WTC11 (cell line): ENCODE results near the gene WLS. TPM values are rescaled to one million over a fixed set of nuclear protein-coding genes. Genes with fewer than 3 reads are reported as not detected.

Experiments
- ATAC-seq: fragments of 200-7000 bp; cut with Tn5 transposase; 2 replicates; pipeline ENCODE4 v1.10.0; 2021; ENCODE audit warnings: mild to moderate bottlenecking, moderate library complexity
- CTCF ChIA-PET: fragments of 300-600 bp; sonication (Branson Sonifier 250); formaldehyde crosslinking; loops from one replicate; lab custom pipeline; 2021; ENCODE audit warnings: antibody characterized with exemption; lab: Charles Lee
- POLR2A ChIA-PET: fragments of 350-600 bp; sonication (Branson Sonifier 250); formaldehyde crosslinking; loops from one replicate; lab custom pipeline; 2021; ENCODE audit warnings: antibody characterized with exemption; lab: Charles Lee
- DNase-seq: peaks from one replicate; pipeline ENCODE4 v3.0.0; 2021; ENCODE audit warnings: low spot score
- H3K27ac Mint-ChIP-seq: 2 replicates; pipeline ENCODE4 v1.8.0; 2021; ENCODE audit warnings: mixed read lengths
- H3K27me3 Mint-ChIP-seq: 2 replicates; pipeline ENCODE4 v1.8.0; 2021; ENCODE audit warnings: low read depth, mild to moderate bottlenecking, moderate library complexity, mixed read lengths
- H3K36me3 Mint-ChIP-seq: 2 replicates; pipeline ENCODE4 v1.8.0; 2021; ENCODE audit warnings: mixed read lengths
- H3K4me1 Mint-ChIP-seq: 2 replicates; pipeline ENCODE4 v1.8.0; 2022; ENCODE audit warnings: mixed read lengths
- H3K4me3 Mint-ChIP-seq: 2 replicates; pipeline ENCODE4 v1.8.0; 2021; ENCODE audit warnings: mild to moderate bottlenecking, moderate library complexity, mixed read lengths
- H3K9me3 Mint-ChIP-seq: 2 replicates; pipeline ENCODE4 v1.8.0; 2021; ENCODE audit warnings: mixed read lengths
- FOXK1 ChIP-seq: sonication (generic); formaldehyde crosslinking; IDR thresholded peaks from 2 replicates; pipeline ENCODE4 v1.8.0; 2022; ENCODE audit warnings: mild to moderate bottlenecking, moderate library complexity, missing genetic modification reagents
- GRHL2 ChIP-seq: fragments of 250-450 bp; sonication (Bioruptor Pico); IDR thresholded peaks from 2 replicates; pipeline ENCODE4 v1.8.0; 2022; ENCODE audit warnings: mild to moderate bottlenecking, moderate library complexity; ENCODE audit not compliant: insufficient replicate concordance, severe bottlenecking
- MYBL2 ChIP-seq: sonication (generic); formaldehyde crosslinking; IDR thresholded peaks from 2 replicates; pipeline ENCODE4 v1.8.1; 2023; ENCODE audit warnings: mild to moderate bottlenecking, moderate library complexity, missing genetic modification reagents
- NFATC4 ChIP-seq: fragments of 250-450 bp; sonication (Bioruptor Pico); IDR thresholded peaks from 2 replicates; pipeline ENCODE4 v1.9.0; 2021; ENCODE audit warnings: mild to moderate bottlenecking
- NFE2L1 ChIP-seq: sonication (generic); formaldehyde crosslinking; IDR thresholded peaks from 2 replicates; pipeline ENCODE4 v1.8.1; 2023; ENCODE audit warnings: missing genetic modification reagents
- PRRX2 ChIP-seq: fragments of 250-450 bp; sonication (Bioruptor Pico); IDR thresholded peaks from 2 replicates; pipeline ENCODE4 v1.8.0; 2021; ENCODE audit warnings: mild to moderate bottlenecking
- RELA ChIP-seq: sonication (generic); formaldehyde crosslinking; IDR thresholded peaks from 2 replicates; pipeline ENCODE4 v1.8.1; 2022; ENCODE audit warnings: missing genetic modification reagents, mild to moderate bottlenecking, borderline replicate concordance
- RORB ChIP-seq: fragments of 250-450 bp; sonication (Bioruptor Pico); IDR thresholded peaks from 2 replicates; pipeline ENCODE4 v1.9.0; 2021; ENCODE audit warnings: mild to moderate bottlenecking
- SMAD4 ChIP-seq: sonication (generic); formaldehyde crosslinking; IDR thresholded peaks from 2 replicates; pipeline ENCODE4 v1.8.0; 2022; ENCODE audit warnings: mild to moderate bottlenecking, missing genetic modification reagents
- ZNF317 ChIP-seq: sonication (generic); formaldehyde crosslinking; IDR thresholded peaks from 2 replicates; pipeline ENCODE4 v1.8.1; 2023; ENCODE audit warnings: low read depth, mild to moderate bottlenecking, moderate library complexity, missing genetic modification reagents, borderline replicate concordance
- ZNF396 ChIP-seq: fragments of 250-450 bp; sonication (Bioruptor Pico); IDR thresholded peaks from 2 replicates; pipeline ENCODE4 v1.8.0; 2021; ENCODE audit warnings: mild to moderate bottlenecking, moderate library complexity, borderline replicate concordance
- total RNA-seq: library from RNA; stranded (reverse); gene quantifications from 3 replicates; pipeline ENCODE4 v1.2.3, GENCODE V29; 2021
- TF ChIP-seq, protein P1 (sequence below): sonication (generic); formaldehyde crosslinking; conservative IDR thresholded peaks from 2 replicates; pipeline ENCODE4 v1.8.1; 2023; ENCODE audit warnings: mild to moderate bottlenecking, low read depth, missing genetic modification reagents, moderate library complexity
- TF ChIP-seq, protein P2 (sequence below): sonication (generic); formaldehyde crosslinking; IDR thresholded peaks from 2 replicates; pipeline ENCODE4 v1.8.0; 2022; ENCODE audit warnings: missing genetic modification reagents
- TF ChIP-seq, protein P3 (sequence below): sonication (generic); formaldehyde crosslinking; IDR thresholded peaks from 2 replicates; pipeline ENCODE4 v1.8.0; 2022; ENCODE audit warnings: mild to moderate bottlenecking, missing genetic modification reagents
- TF ChIP-seq, protein P4 (sequence below): sonication (generic); formaldehyde crosslinking; IDR thresholded peaks from 2 replicates; pipeline ENCODE4 v1.8.1; 2023; ENCODE audit warnings: mild to moderate bottlenecking, missing genetic modification reagents, borderline replicate concordance

Gene WLS
- total RNA-seq, 1 experiment from 2014 or later: 4.5 TPM

DNA sequence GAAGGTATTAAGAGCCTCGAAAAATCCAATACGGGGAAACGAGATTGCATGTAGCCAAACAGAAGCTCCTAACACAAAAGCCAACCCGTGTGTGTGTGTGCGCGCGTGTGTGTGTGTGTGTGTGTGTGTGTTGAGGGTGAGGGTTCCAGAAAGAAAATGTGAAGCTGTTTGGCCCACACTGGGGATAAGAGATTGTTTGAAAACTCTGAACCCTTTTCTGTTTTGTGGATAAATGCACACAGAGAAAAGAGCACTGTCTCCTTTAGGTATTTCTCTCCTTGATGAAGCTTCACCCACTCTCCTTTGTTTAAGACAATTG lies 1.9 kb downstream of the WLS start (continued):
- TF ChIP-seq, protein P1, sequence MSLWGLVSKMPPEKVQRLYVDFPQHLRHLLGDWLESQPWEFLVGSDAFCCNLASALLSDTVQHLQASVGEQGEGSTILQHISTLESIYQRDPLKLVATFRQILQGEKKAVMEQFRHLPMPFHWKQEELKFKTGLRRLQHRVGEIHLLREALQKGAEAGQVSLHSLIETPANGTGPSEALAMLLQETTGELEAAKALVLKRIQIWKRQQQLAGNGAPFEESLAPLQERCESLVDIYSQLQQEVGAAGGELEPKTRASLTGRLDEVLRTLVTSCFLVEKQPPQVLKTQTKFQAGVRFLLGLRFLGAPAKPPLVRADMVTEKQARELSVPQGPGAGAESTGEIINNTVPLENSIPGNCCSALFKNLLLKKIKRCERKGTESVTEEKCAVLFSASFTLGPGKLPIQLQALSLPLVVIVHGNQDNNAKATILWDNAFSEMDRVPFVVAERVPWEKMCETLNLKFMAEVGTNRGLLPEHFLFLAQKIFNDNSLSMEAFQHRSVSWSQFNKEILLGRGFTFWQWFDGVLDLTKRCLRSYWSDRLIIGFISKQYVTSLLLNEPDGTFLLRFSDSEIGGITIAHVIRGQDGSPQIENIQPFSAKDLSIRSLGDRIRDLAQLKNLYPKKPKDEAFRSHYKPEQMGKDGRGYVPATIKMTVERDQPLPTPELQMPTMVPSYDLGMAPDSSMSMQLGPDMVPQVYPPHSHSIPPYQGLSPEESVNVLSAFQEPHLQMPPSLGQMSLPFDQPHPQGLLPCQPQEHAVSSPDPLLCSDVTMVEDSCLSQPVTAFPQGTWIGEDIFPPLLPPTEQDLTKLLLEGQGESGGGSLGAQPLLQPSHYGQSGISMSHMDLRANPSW (CRISPR knock-in tag): no peak
- TF ChIP-seq ZNF396 (CRISPR knock-in tag): no peak
- TF ChIP-seq, protein P2, sequence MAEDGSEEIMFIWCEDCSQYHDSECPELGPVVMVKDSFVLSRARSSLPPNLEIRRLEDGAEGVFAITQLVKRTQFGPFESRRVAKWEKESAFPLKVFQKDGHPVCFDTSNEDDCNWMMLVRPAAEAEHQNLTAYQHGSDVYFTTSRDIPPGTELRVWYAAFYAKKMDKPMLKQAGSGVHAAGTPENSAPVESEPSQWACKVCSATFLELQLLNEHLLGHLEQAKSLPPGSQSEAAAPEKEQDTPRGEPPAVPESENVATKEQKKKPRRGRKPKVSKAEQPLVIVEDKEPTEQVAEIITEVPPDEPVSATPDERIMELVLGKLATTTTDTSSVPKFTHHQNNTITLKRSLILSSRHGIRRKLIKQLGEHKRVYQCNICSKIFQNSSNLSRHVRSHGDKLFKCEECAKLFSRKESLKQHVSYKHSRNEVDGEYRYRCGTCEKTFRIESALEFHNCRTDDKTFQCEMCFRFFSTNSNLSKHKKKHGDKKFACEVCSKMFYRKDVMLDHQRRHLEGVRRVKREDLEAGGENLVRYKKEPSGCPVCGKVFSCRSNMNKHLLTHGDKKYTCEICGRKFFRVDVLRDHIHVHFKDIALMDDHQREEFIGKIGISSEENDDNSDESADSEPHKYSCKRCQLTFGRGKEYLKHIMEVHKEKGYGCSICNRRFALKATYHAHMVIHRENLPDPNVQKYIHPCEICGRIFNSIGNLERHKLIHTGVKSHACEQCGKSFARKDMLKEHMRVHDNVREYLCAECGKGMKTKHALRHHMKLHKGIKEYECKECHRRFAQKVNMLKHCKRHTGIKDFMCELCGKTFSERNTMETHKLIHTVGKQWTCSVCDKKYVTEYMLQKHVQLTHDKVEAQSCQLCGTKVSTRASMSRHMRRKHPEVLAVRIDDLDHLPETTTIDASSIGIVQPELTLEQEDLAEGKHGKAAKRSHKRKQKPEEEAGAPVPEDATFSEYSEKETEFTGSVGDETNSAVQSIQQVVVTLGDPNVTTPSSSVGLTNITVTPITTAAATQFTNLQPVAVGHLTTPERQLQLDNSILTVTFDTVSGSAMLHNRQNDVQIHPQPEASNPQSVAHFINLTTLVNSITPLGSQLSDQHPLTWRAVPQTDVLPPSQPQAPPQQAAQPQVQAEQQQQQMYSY (CRISPR knock-in tag): no peak

DNA sequence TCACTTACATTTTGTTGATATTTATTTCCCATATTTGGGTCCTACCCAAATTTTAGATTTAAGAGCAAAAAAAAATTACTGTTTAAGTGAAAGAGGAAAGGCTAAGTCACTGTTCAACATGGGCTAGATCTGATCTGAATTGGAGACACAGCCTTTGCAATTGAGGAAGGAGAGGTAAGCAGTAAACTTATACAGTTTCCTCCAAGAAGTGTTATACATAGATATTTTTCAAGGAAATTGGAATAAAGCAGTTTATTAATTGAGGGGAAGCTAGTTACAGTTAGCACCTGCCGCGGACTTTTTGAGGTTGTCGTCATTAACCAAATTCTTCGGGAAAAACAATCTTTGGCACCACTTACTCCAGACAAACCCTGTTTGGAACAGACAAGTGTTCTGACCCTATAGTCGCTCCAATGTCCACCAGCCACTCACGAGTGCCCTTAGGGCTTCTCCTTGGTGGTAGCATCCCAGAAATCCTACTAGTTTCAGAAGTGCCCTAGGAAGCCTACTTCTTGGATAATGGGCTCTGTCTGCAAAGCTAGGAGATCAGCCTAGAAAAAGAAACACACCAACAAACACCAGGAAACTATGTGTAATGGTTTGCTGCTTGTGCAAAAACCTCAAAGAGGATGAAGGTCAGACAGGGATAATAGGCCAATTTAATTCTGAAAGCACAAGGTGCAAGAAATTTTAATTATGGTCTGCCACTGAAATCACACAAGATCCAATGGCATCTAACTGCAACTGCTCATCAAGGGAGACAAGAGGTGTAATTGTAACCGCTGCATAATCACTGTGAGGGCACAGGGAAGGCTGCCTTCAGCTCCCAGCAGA lies 2.5 kb downstream of the WLS start:
- ChIA-PET CTCF (interaction anchor here (1.4 kb wide), 1 partner anchor 110 kb away, joined by 5 read pairs; no protein-coding TSS in a partner anchor), POLR2A (no interaction called here)
- Mint-ChIP-seq H3K4me3 (peak overlapping the region; percentile 82), H3K27ac (no peak overlapping the region), H3K36me3 (no peaks in the 10 kb centered on the region)
- TF ChIP-seq, protein P3, sequence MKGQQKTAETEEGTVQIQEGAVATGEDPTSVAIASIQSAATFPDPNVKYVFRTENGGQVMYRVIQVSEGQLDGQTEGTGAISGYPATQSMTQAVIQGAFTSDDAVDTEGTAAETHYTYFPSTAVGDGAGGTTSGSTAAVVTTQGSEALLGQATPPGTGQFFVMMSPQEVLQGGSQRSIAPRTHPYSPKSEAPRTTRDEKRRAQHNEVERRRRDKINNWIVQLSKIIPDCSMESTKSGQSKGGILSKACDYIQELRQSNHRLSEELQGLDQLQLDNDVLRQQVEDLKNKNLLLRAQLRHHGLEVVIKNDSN (CRISPR knock-in tag): no peak
- TF ChIP-seq NFATC4 (CRISPR knock-in tag): no peak
- no peak for TF ChIP-seq RELA (CRISPR knock-in tag)
- TF ChIP-seq PRRX2: no peak
- TF ChIP-seq NFE2L1 (CRISPR knock-in tag): no peak
- TF ChIP-seq GRHL2 (CRISPR knock-in tag): no peak
- TF ChIP-seq MYBL2 (CRISPR knock-in tag): no peak
- TF ChIP-seq, protein P4, sequence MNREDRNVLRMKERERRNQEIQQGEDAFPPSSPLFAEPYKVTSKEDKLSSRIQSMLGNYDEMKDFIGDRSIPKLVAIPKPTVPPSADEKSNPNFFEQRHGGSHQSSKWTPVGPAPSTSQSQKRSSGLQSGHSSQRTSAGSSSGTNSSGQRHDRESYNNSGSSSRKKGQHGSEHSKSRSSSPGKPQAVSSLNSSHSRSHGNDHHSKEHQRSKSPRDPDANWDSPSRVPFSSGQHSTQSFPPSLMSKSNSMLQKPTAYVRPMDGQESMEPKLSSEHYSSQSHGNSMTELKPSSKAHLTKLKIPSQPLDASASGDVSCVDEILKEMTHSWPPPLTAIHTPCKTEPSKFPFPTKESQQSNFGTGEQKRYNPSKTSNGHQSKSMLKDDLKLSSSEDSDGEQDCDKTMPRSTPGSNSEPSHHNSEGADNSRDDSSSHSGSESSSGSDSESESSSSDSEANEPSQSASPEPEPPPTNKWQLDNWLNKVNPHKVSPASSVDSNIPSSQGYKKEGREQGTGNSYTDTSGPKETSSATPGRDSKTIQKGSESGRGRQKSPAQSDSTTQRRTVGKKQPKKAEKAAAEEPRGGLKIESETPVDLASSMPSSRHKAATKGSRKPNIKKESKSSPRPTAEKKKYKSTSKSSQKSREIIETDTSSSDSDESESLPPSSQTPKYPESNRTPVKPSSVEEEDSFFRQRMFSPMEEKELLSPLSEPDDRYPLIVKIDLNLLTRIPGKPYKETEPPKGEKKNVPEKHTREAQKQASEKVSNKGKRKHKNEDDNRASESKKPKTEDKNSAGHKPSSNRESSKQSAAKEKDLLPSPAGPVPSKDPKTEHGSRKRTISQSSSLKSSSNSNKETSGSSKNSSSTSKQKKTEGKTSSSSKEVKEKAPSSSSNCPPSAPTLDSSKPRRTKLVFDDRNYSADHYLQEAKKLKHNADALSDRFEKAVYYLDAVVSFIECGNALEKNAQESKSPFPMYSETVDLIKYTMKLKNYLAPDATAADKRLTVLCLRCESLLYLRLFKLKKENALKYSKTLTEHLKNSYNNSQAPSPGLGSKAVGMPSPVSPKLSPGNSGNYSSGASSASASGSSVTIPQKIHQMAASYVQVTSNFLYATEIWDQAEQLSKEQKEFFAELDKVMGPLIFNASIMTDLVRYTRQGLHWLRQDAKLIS (CRISPR knock-in tag): no peak
- TF ChIP-seq SMAD4 (CRISPR knock-in tag): no peak
- no peak for TF ChIP-seq FOXK1 (CRISPR knock-in tag)
- TF ChIP-seq RORB (CRISPR knock-in tag): no peak
- TF ChIP-seq ZNF317 (CRISPR knock-in tag): no peak
- TF ChIP-seq, all 79 proteins: peak for 0
- peaks cover 94% of the 10 kb centered on the region for H3K27me3 Mint-ChIP-seq
- H3K4me1 Mint-ChIP-seq: peaks cover 38% of the 10 kb centered on the region
- ATAC-seq (no peak), DNase-seq (no peak)
- H3K9me3 Mint-ChIP-seq: no peaks in the 10 kb centered on the region
